Omental fat pad (tissue), 4 donors: Measurements from ENCODE around the gene FMN1. TPM values are rescaled to one million over a fixed set of nuclear protein-coding genes. Genes with fewer than 3 reads are reported as not detected.
A peak's percentile ranks its signal among the peaks of the same experiment; 100 is the strongest.

Source experiments
- ATAC-seq: fragments of 150-250 bp; one replicate; pipeline ENCODE4 v1.9.1; 2016; ENCODE audit warnings: mild to moderate bottlenecking, moderate library complexity; ENCODE audit not compliant: low FRiP score
- DNase-seq: peaks from one replicate; pipeline ENCODE4 v3.0.0-alpha.2; 2019; ENCODE audit warnings: low spot score
- total RNA-seq, 4 donors: library from RNA; depleted of rRNA; stranded (reverse); fragments of >200 nt; gene quantifications; one replicate each; pipeline ENCODE4 v1.1.0, GENCODE V29; 2016
- TF ChIP-seq, protein P1 (sequence below), 3 donors: fragments of 450-650 bp; IDR thresholded peaks; one replicate each; pipeline ENCODE4 v1.5.1; 2016 to 2017; ENCODE audit warnings: antibody characterized with exemption in 3 of 3, mild to moderate bottlenecking in 3 of 3, moderate library complexity in 2 of 3

FMN1 gene
- total RNA-seq, 4 donors from 2014 or later: 19.9 to 35.5 (median 28.5) TPM

DNA sequence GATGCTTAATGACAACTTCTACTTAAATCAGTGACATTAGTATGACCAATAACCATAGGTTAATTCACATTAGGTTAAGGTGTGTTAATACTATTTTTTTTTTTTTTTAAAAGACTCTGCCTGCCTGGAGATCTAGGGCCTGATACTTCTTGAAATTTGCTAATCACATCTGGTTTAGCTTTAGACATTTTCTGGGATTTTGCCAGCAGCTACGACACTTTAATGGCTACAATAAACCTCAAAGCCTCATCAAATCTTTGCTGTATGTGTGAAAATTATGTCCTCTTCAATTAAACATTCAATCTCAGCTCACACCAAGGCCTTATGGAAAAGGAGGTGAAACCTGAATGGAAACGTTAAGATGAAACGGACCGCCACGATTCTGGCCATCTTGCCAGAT, 308.8 kb downstream of the FMN1 start:
- no peak for DNase-seq
- TF ChIP-seq, protein P1, sequence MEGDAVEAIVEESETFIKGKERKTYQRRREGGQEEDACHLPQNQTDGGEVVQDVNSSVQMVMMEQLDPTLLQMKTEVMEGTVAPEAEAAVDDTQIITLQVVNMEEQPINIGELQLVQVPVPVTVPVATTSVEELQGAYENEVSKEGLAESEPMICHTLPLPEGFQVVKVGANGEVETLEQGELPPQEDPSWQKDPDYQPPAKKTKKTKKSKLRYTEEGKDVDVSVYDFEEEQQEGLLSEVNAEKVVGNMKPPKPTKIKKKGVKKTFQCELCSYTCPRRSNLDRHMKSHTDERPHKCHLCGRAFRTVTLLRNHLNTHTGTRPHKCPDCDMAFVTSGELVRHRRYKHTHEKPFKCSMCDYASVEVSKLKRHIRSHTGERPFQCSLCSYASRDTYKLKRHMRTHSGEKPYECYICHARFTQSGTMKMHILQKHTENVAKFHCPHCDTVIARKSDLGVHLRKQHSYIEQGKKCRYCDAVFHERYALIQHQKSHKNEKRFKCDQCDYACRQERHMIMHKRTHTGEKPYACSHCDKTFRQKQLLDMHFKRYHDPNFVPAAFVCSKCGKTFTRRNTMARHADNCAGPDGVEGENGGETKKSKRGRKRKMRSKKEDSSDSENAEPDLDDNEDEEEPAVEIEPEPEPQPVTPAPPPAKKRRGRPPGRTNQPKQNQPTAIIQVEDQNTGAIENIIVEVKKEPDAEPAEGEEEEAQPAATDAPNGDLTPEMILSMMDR (IDR thresholded peaks at IDR 0.05): no peak
- no peak for ATAC-seq

- ATAC-seq (no peak), DNase-seq (no peak)
- TF ChIP-seq, protein P1 (IDR thresholded peaks at IDR 0.05): no peak
Measured at GRCh38 chr15:32884146-32884545, 310.4 kb downstream of the FMN1 start.

GRCh38 chr15:32882955-32883354, 311.6 kb downstream of the FMN1 start:
- TF ChIP-seq, protein P1 (IDR thresholded peaks at IDR 0.05): no peak
- ATAC-seq: no peak
- DNase-seq: no peak

- DNase-seq (no peak), ATAC-seq (no peak)
- TF ChIP-seq, protein P1 (IDR thresholded peaks at IDR 0.05): no peak
Measured at GRCh38 chr15:32881528-32881927, 313.0 kb downstream of the FMN1 start.

DNA sequence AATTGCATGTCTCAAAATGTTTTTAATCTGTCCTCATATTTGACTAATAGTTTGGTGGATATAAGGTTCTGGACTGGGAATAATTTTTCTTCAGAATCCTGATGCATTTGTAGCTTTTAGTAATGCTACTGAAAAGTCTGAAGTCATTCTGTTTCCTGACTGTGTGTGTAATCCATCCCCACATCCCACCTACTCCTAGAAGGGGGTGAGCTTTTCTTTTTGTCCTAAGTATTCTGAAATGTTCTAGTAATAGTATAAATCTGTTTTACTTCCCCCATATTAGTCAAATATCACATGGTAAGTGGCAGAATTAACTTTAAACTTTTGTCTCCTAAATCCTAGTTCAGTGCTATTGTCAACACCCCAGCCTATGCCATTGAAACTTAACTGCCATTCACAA, 313.9 kb downstream of the FMN1 start:
- ATAC-seq (no peak), DNase-seq (no peak)
- TF ChIP-seq, protein P1 (IDR thresholded peaks at IDR 0.05): no peak

GRCh38 chr15:32879980-32880379, 314.5 kb downstream of the FMN1 start:
- TF ChIP-seq, protein P1 (IDR thresholded peaks at IDR 0.05): no peak
- DNase-seq: no peak
- ATAC-seq: no peak

DNA sequence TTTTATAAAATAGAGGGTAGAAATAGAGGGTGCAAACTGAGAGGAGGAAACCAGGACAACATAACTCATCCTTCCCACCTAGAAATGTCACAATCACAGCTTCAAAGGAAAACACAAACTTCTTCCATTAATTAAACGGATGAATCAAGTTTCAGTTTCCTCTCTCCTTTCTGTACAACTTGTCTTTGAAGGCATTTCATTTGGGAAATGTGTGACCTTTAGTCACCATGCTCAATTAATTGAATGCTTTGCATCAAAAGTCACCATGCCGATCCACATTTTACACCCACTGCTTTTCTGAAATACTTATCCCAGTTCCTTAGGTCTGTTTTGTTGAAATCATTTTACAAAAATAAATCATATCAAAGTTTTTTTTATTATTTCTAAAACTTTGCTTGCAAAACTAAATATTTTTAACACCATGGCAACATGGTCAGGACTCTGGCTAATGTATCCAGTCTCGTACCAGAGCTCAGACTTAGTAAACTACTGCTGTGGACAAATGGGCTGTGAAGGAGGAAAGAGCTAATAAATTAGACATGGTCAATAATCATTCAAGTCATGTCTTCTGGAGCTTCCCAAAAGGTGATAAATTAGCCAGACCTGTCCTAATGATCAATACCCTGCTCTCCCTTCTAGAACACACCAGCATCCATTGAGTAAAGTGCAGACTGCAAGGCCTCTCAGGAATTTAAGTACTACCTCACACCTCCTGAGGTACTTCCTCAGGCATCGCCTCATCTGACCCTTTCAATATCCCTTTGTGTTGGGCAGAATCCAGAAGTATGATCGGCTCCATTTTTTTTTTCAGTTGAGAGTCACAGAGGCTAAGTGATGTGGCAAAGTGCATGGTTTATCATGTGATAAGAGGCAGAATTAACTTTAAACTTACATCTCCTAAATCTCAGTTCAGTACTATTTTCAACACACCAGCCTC, 315.4 kb downstream of the FMN1 start:
- DNase-seq: no peak
- TF ChIP-seq, protein P1 (IDR thresholded peaks at IDR 0.05): no peak
- ATAC-seq: peak; percentile 80
